ENCODE data around the gene CAV1. TPM values are rescaled to one million over a fixed set of nuclear protein-coding genes. Genes with fewer than 3 reads are reported as not detected.

Gene CAV1
- total and polyA plus RNA-seq, 12 donors = 93.0 to 364 (median 274) TPM

DNA sequence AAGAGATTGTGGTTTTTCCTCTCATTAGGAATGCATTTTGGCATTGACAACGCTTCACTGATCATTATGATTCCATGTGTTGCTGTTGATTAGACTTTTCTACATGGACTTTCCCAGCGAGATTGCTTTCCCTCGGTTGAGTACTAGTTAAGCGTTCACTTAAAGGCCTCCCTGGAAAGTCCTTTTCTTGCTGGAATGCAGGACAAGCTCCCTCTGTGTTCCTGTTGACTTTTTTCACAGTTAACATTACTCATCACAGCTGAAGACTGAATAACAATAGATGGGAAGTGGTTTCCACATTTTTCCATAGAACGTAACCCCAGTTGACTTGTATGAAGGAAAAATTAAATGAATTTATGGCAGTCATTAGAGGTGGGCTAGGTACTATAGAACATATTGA, 2.6 kb upstream of the CAV1 start:
- ATAC-seq (no peak), DNase-seq (no peak)
- TF ChIP-seq, protein P1, sequence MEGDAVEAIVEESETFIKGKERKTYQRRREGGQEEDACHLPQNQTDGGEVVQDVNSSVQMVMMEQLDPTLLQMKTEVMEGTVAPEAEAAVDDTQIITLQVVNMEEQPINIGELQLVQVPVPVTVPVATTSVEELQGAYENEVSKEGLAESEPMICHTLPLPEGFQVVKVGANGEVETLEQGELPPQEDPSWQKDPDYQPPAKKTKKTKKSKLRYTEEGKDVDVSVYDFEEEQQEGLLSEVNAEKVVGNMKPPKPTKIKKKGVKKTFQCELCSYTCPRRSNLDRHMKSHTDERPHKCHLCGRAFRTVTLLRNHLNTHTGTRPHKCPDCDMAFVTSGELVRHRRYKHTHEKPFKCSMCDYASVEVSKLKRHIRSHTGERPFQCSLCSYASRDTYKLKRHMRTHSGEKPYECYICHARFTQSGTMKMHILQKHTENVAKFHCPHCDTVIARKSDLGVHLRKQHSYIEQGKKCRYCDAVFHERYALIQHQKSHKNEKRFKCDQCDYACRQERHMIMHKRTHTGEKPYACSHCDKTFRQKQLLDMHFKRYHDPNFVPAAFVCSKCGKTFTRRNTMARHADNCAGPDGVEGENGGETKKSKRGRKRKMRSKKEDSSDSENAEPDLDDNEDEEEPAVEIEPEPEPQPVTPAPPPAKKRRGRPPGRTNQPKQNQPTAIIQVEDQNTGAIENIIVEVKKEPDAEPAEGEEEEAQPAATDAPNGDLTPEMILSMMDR (IDR thresholded peaks at IDR 0.05) = no peak
- WGBS, 2 donors = 65 to 74% methylated on average over 5 of the region's 5 CpGs
- intact Hi-C loops (cut with DNase I) = loop anchor here in 3 of 10 donors (10.0 kb wide), 2 partner anchors 63 to 167 kb away; no protein-coding TSS in a partner anchor
- Histone ChIP-seq H3K27me3 (peaks cover 0 to 43% (median 0%) of the 10 kb centered on the region in 7 donors), H3K4me3 (no peak overlapping the region), H3K4me1 (peaks cover 0 to 47% (median 20%) of the 10 kb centered on the region in 9 donors), H3K36me3 (peaks cover 0 to 10% (median 0%) of the 10 kb centered on the region in 9 donors), H3K9me3 (no peaks in the 10 kb centered on the region), H3K27ac (peak overlapping the region in 9 of 10 donors; percentile 28 to 99 (median 63))

DNA sequence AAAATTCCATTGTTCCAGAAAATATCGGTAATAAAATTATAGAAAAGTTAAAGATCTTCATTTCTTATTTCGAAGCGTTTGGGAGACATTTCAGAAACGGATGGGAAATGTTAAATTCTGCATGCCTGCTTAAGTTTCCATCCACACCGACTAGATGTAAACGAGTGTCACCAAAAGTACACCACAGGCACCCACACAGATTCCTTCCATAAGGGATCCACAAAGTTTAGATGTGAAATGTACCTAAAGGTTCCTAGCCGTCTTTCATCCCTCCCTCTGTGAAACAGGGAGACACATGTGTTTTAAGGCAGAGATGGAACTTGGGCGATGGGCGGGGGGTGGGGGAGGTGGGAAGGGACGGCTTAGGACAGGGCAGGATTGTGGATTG, 621 bp upstream of the CAV1 start:
- TF ChIP-seq, protein P1 (IDR thresholded peaks at IDR 0.05) = no peak
- Histone ChIP-seq H3K36me3 (peaks cover 0 to 29% (median 6%) of the 10 kb centered on the region in 9 donors), H3K27me3 (peaks cover 0 to 45% (median 0%) of the 10 kb centered on the region in 7 donors), H3K4me3 (peak overlapping the region in 9 of 10 donors; percentile 61 to 96 (median 73)), H3K27ac (peak overlapping the region; percentile 90 to 99 (median 96)), H3K9me3 (no peaks in the 10 kb centered on the region), H3K4me1 (peaks cover 2 to 61% (median 40%) of the 10 kb centered on the region in 9 donors)
- ATAC-seq (no peak), DNase-seq (no peak)
- whole genome bisulfite sequencing, 2 donors = 15 to 17% methylated on average over 10 of the region's 10 CpGs
- intact Hi-C loops (cut with DNase I) = loop anchor here in 8 of 10 donors (2.0 to 10.0 kb wide), 5 partner anchors 23 to 169 kb away; no protein-coding TSS in a partner anchor

DNA sequence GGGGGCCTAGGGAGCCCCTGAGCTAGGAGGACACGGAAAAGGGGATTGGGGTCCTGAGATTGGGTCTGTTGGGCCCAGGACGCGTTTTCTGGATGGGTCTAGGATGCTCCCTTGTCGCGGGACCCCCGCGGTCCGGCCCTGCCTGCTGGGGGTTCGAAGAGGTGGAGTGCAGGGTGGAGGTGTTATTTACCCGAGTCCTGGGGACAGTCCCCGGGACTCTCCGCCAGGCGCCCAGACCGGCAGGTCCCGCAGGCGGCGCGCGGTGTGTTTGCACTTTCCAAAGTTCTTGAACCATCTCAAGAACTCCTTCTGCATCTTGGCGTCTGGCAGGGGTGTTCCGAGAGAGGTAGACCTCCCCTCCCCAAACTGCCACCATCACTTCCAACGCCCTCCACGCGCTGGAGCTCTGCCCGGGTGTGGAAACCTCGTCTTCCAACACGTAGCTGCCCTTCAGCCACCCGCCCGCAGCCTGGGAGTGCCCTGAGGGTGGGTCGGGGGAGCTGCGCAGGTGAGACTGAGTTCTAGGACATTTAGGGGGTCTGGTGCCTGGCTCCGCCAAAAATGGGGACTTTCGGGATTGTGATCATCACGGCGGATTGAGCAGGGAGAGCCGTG, 569 bp downstream of the CAV1 start:
- Histone ChIP-seq H3K27ac (peak overlapping the region; percentile 90 to 99 (median 96)), H3K36me3 (peaks cover 0 to 41% (median 7%) of the 10 kb centered on the region in 9 donors), H3K4me3 (peak overlapping the region; percentile 61 to 96 (median 76)), H3K4me1 (peaks cover 2 to 73% (median 50%) of the 10 kb centered on the region in 9 donors), H3K9me3 (no peaks in the 10 kb centered on the region), H3K27me3 (peaks cover 0 to 45% (median 0%) of the 10 kb centered on the region in 7 donors)
- intact Hi-C loops (cut with DNase I) = loop anchor here (1.0 to 10.0 kb wide), 14 partner anchors 25 to 268 kb away; no protein-coding TSS in a partner anchor
- DNase-seq (peak; percentile 49 to 58), ATAC-seq (peak; percentile 21 to 66 (median 40))
- TF ChIP-seq, protein P1 (IDR thresholded peaks at IDR 0.05) = peak in 1 of 9 donors; percentile 12
- WGBS, 2 donors = 1% methylated on average over 36 of the region's 36 CpGs

DNA sequence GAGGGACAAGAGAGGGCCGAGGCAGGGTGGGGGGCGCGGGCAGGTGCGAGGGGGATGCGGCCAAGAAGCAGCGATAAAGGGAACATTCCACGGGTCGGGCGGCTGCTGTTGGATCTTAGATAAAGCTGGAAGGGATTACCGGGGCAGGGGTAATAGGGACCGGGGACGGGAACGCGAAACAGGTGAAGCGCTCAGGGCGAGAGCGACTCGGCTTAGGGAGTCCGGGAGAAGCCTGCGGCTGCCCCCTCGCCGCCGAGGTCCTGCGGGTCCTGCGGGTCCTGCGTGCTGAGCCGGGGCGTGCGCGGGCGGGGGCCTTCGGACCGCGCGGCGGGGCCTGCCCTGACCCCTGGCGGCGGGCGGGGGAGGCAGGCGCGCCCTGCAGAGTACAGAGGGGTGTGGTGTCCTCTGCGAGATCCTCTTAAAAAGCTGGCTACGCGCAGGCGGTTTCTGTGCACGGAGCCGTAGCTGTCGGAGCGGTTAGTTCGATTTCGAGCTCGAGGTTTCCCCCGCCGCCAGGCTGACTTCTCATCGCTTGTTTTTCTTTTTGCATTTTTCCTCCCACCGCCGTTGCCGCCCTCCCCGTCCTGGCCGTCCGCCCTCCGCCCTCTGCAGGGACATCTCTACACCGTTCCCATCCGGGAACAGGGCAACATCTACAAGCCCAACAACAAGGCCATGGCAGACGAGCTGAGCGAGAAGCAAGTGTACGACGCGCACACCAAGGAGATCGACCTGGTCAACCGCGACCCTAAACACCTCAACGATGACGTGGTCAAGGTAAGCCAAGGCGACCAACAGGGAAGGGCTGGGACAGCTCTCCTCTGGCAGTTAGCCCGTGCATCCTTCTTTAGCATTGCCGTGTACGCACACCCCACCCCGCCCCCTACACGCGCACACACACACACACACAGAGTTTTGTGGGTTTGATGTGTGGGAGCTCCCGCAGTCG, 1.4 kb downstream of the CAV1 start:
- intact Hi-C loops (cut with DNase I) = loop anchor here (1.0 to 10.0 kb wide), 17 partner anchors 25 to 269 kb away; no protein-coding TSS in a partner anchor
- Histone ChIP-seq H3K4me3 (peak overlapping the region; percentile 61 to 96 (median 76)), H3K27ac (peak overlapping the region; percentile 90 to 99 (median 96)), H3K36me3 (peaks cover 0 to 49% (median 9%) of the 10 kb centered on the region in 9 donors), H3K9me3 (no peaks in the 10 kb centered on the region), H3K27me3 (peaks cover 0 to 45% (median 0%) of the 10 kb centered on the region in 7 donors), H3K4me1 (peaks cover 2 to 81% (median 57%) of the 10 kb centered on the region in 9 donors)
- ATAC-seq (peak; percentile 78 to 93 (median 87)), DNase-seq (peak; percentile 82 to 88)
- 0 to 1% methylated on average over 81 to 83 of the region's 83 CpGs for WGBS, 2 donors
- TF ChIP-seq, protein P1 (IDR thresholded peaks at IDR 0.05) = peak; percentile 79 to 95 (median 90)
